Left renal cortex interstitium (tissue), 4 donors: ENCODE results near the gene CTXN3. TPM values are rescaled to one million over a fixed set of nuclear protein-coding genes. Genes with fewer than 3 reads are reported as not detected.

ENCODE experiments used
- DNase-seq, 4 donors: peaks; one replicate each; pipeline ENCODE4 v3.0.0-alpha.2; 2013; ENCODE audit warnings: low read depth in 4 of 4, low spot score in 2 of 4, missing footprints in 1 of 4
- polyA plus RNA-seq, 4 donors: library from polyadenylated mRNA; unstranded; fragments of 120-200 nt; gene quantifications; one replicate each; pipeline ENCODE4 v1.2.1, GENCODE V29; 2013; ENCODE audit not compliant: insufficient read length in 4 of 4

The CTXN3 gene
- polyA plus RNA-seq, 4 donors = not detected

- no peak for DNase-seq
These were observed 47.8 kb downstream of the CTXN3 start for GRCh38 chr5:127696683-127697082.

GRCh38 chr5:127697894-127698600, 49.2 kb downstream of the CTXN3 start:
- no peak for DNase-seq

- no peak for DNase-seq
These were observed 50.5 kb downstream of the CTXN3 start for GRCh38 chr5:127699416-127699815.

- DNase-seq = no peak
These were observed 51.4 kb downstream of the CTXN3 start for GRCh38 chr5:127700237-127700766.

- no peak for DNase-seq
These were observed 53.6 kb downstream of the CTXN3 start for GRCh38 chr5:127702434-127702833.

GRCh38 chr5:127702926-127703561, 54.2 kb downstream of the CTXN3 start, which contains the start of gene CCDC192:
CCDC192 (plus strand) TSS chr5:127703391; CDS start chr5:127703446, 55 bp downstream.
- no peak for DNase-seq

- no peak for DNase-seq
These were observed 56.4 kb downstream of the CTXN3 start for GRCh38 chr5:127705120-127705892.

GRCh38 chr5:127706691-127707090, 57.8 kb downstream of the CTXN3 start:
- DNase-seq = no peak

GRCh38 chr5:127707209-127707608, 58.3 kb downstream of the CTXN3 start:
- no peak for DNase-seq

Other genes starting within 250 kb of the CTXN3 start
- gene PRRC1, start 131.4 kb upstream of the CTXN3 start, polyA plus RNA-seq = 10 to 100 TPM; 74.0 to 88.1 (median 82.0) TPM
- gene CCDC192, start 54.3 kb downstream of the CTXN3 start, polyA plus RNA-seq = 1 to 10 TPM in 2 of 4 donors, under 1 TPM in 2; 0.51 to 1.5 (median 1.2) TPM